ENCODE results near the gene TUBGCP2. TPM values are rescaled to one million over a fixed set of nuclear protein-coding genes. Genes with fewer than 3 reads are reported as not detected.

The TUBGCP2 gene
- total and polyA plus RNA-seq, 2 of the 13 experiments (the other 11 are each of a cell fraction or from before 2014, with no cell fraction given), result 21.3 to 34.5 TPM

DNA sequence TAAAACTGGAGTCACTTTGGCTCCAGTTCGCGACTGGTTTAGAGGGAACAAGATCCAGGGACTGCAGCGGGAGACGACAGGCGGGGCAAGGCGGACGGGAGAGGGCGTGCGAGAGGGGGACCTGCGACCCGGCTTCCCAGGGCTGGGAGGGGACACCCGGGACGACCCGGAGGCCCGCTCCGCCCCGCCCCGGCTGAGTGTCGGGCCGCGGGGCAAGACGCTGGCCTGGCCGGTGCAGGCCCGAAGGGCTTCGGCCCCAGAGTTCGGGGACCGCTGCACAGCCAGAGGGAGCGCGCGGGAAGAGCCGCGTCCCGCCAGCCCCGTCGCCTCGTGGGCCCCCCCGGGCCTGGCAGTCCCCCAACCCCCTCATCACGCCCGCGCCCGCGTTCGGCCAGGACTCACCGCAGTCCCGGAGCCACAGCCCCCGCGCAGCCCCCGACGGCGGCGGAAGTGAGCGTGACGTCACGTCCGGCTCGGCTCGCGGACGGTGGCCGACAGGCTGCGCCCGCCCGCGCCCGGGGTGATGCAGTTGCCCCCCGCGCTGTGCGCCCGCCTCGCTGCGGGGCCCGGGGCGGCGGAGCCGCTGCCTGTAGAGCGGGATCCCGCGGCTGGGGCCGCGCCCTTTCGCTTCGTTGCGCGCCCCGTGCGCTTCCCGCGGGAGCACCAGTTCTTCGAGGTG, at the start of gene TUBGCP2, which contains the start of gene ZNF511 (continued):
- TF ChIP-seq, protein P1, sequence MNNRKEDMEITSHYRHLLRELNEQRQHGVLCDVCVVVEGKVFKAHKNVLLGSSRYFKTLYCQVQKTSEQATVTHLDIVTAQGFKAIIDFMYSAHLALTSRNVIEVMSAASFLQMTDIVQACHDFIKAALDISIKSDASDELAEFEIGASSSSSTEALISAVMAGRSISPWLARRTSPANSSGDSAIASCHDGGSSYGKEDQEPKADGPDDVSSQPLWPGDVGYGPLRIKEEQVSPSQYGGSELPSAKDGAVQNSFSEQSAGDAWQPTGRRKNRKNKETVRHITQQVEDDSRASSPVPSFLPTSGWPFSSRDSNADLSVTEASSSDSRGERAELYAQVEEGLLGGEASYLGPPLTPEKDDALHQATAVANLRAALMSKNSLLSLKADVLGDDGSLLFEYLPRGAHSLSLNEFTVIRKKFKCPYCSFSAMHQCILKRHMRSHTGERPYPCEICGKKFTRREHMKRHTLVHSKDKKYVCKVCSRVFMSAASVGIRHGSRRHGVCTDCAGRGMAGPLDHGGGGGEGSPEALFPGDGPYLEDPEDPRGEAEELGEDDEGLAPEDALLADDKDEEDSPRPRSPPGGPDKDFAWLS (CRISPR knock-in tag; IDR thresholded peaks at IDR 0.05; ENCODE audit: borderline replicate concordance), result no peak
- TF ChIP-seq ZNF615 (CRISPR knock-in tag; IDR thresholded peaks at IDR 0.05; ENCODE audit: borderline replicate concordance), result no peak
- TF ChIP-seq, protein P2, sequence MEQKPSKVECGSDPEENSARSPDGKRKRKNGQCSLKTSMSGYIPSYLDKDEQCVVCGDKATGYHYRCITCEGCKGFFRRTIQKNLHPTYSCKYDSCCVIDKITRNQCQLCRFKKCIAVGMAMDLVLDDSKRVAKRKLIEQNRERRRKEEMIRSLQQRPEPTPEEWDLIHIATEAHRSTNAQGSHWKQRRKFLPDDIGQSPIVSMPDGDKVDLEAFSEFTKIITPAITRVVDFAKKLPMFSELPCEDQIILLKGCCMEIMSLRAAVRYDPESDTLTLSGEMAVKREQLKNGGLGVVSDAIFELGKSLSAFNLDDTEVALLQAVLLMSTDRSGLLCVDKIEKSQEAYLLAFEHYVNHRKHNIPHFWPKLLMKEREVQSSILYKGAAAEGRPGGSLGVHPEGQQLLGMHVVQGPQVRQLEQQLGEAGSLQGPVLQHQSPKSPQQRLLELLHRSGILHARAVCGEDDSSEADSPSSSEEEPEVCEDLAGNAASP (CRISPR knock-in tag; IDR thresholded peaks at IDR 0.05; ENCODE audit: borderline replicate concordance), result no peak
- no peak for TF ChIP-seq ZNF761 (CRISPR knock-in tag; conservative IDR thresholded peaks at IDR 0.05)
- TF ChIP-seq PRPF4 (IDR thresholded peaks at IDR 0.05; ENCODE audit: low read depth, low read length, poor library complexity, severe bottlenecking), result no peak
- no peak for TF ChIP-seq ZNF619 (CRISPR knock-in tag; IDR thresholded peaks at IDR 0.05)
- no peak for TF ChIP-seq ERF (CRISPR knock-in tag; IDR thresholded peaks at IDR 0.05)
- TF ChIP-seq ZFP36 (IDR thresholded peaks at IDR 0.05; ENCODE audit: borderline replicate concordance, low read depth, low read length, partially characterized antibody), result no peak
- no peak for TF ChIP-seq ZNF251 (CRISPR knock-in tag; IDR thresholded peaks at IDR 0.05)
- TF ChIP-seq ASH2L (IDR thresholded peaks at IDR 0.05; ENCODE audit: insufficient read length, low read depth, low read length), result peak; percentile 94
- TF ChIP-seq SSRP1 (CRISPR knock-in tag; IDR thresholded peaks at IDR 0.05), result no peak
- TF ChIP-seq SOX6 (IDR thresholded peaks at IDR 0.05), result no peak
- no peak for TF ChIP-seq SOX6 (CRISPR knock-in tag; IDR thresholded peaks at IDR 0.05)
- TF ChIP-seq, protein P3, sequence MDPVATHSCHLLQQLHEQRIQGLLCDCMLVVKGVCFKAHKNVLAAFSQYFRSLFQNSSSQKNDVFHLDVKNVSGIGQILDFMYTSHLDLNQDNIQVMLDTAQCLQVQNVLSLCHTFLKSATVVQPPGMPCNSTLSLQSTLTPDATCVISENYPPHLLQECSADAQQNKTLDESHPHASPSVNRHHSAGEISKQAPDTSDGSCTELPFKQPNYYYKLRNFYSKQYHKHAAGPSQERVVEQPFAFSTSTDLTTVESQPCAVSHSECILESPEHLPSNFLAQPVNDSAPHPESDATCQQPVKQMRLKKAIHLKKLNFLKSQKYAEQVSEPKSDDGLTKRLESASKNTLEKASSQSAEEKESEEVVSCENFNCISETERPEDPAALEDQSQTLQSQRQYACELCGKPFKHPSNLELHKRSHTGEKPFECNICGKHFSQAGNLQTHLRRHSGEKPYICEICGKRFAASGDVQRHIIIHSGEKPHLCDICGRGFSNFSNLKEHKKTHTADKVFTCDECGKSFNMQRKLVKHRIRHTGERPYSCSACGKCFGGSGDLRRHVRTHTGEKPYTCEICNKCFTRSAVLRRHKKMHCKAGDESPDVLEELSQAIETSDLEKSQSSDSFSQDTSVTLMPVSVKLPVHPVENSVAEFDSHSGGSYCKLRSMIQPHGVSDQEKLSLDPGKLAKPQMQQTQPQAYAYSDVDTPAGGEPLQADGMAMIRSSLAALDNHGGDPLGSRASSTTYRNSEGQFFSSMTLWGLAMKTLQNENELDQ (CRISPR knock-in tag; IDR thresholded peaks at IDR 0.05; ENCODE audit: borderline replicate concordance), result no peak
- TF ChIP-seq, protein P4, sequence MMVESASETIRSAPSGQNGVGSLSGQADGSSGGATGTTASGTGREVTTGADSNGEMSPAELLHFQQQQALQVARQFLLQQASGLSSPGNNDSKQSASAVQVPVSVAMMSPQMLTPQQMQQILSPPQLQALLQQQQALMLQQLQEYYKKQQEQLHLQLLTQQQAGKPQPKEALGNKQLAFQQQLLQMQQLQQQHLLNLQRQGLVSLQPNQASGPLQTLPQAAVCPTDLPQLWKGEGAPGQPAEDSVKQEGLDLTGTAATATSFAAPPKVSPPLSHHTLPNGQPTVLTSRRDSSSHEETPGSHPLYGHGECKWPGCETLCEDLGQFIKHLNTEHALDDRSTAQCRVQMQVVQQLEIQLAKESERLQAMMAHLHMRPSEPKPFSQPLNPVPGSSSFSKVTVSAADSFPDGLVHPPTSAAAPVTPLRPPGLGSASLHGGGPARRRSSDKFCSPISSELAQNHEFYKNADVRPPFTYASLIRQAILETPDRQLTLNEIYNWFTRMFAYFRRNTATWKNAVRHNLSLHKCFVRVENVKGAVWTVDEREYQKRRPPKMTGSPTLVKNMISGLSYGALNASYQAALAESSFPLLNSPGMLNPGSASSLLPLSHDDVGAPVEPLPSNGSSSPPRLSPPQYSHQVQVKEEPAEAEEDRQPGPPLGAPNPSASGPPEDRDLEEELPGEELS (CRISPR knock-in tag; IDR thresholded peaks at IDR 0.05), result no peak
- TF ChIP-seq ZNF382 (CRISPR knock-in tag; IDR thresholded peaks at IDR 0.05; ENCODE audit: borderline replicate concordance), result no peak
- no peak for TF ChIP-seq SMAD3 (CRISPR knock-in tag; IDR thresholded peaks at IDR 0.05)
- TF ChIP-seq, protein P5, sequence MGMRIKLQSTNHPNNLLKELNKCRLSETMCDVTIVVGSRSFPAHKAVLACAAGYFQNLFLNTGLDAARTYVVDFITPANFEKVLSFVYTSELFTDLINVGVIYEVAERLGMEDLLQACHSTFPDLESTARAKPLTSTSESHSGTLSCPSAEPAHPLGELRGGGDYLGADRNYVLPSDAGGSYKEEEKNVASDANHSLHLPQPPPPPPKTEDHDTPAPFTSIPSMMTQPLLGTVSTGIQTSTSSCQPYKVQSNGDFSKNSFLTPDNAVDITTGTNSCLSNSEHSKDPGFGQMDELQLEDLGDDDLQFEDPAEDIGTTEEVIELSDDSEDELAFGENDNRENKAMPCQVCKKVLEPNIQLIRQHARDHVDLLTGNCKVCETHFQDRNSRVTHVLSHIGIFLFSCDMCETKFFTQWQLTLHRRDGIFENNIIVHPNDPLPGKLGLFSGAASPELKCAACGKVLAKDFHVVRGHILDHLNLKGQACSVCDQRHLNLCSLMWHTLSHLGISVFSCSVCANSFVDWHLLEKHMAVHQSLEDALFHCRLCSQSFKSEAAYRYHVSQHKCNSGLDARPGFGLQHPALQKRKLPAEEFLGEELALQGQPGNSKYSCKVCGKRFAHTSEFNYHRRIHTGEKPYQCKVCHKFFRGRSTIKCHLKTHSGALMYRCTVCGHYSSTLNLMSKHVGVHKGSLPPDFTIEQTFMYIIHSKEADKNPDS (CRISPR knock-in tag; IDR thresholded peaks at IDR 0.05), result no peak
- no peak; the same call in 1 of the 2 replicates for TF ChIP-seq ZNF709 (CRISPR knock-in tag; IDR thresholded peaks at IDR 0.05)
